NCI-H2107 treated with DMSO at 0.1 percent for 48 hours (cell line): ENCODE data around the gene R3HDM2.

ENCODE experiments used
- DNase-seq: peaks from one replicate; lab custom pipeline; 2025; ENCODE audit not compliant: unreplicated experiment; lab: John Stamatoyannopoulos, UW

The R3HDM2 gene

DNA sequence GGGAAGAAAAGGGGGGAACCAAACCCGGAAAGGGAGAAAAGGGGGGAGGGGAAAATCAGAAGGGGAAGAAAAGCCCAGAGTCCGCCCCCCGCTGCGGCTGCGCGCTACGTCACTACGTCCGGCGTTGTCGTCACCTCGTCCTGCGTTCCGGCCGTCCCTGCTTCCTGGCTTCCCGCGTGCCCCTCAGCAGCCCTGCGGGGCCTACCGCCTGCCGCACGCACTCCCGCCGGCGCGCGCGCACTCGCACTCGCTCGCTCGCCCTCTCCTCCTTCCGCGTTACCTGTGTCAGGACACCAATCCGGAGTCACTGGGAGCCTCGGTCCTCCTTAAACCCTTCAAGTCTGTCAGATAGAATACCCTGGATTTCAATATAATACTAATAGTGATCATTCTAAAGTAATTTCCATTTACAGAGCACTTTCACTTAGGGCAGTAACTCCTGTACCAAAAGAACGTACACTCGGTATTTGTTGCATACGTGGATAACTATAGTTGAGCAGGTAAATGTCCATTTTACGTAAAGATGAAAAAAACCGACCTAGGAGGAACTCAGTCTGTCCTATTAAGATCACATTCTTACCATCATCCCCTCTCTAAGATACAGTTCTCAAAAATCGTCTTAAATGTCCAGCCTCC, at the start of gene R3HDM2:
TSS of gene R3HDM2 (minus strand) at position 113 of the 636 bp plus-strand sequence. CDS start 120,615 bp downstream, outside the sequence.
- peak; percentile 96 for DNase-seq

DNA sequence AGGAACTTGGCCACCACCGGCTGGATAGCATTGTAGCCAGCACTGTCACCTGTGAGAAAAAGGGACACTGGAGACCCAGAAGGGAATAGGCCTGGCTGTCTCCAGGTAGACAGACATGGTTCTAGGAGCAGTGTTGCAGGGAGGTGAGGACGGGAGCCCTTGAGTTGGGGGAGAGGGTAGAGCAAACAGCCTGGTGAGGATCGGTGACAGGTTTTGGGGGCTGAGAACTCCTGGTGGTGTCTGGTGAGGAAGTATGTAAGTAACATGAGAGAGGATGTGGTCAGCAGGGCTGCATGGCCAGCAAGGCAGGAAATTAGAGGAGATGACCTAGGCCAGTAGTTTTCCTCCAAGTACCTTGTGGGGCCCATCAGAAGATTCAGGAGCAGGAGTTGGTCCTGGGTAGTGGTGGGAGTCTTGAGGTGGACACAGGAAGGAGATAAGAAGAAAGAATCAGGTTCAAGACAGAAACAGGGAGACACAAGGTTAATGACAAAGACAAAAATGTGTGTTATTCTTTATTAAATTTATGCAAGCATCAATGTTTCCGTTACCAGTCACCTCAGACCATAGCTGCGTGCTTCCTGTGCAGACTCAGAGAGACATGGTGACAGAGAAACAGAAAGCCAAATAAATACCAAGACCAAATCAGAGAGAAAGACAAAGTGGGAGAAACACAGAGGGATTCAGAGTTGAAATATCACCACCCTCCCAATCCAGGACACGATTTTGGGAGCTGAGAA, 48.7 kb upstream of the R3HDM2 start, which contains the start of gene ARHGAP9:
TSS of gene ARHGAP9 (minus strand) at position 491 of the 740 bp plus-strand sequence. CDS start at position 31, 460 bp downstream.
- no peak for DNase-seq

DNA sequence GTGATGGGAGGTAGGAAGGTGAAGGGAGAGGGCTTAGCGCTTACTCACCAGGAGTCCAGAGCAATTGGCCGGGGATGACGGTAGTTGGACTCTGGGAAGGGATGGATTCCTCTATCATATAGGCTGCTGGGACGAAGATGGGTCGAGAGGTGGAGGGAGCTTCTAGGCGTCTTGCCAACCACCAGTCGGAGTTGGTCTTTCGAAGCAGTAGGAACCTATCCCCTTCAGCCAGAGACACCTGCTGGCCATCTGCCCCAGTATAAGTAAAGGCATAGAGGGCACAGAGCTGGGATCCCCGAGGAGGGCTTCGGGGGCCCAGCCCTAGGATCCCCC, 48.2 kb upstream of the R3HDM2 start:
- DNase-seq = no peak

DNA sequence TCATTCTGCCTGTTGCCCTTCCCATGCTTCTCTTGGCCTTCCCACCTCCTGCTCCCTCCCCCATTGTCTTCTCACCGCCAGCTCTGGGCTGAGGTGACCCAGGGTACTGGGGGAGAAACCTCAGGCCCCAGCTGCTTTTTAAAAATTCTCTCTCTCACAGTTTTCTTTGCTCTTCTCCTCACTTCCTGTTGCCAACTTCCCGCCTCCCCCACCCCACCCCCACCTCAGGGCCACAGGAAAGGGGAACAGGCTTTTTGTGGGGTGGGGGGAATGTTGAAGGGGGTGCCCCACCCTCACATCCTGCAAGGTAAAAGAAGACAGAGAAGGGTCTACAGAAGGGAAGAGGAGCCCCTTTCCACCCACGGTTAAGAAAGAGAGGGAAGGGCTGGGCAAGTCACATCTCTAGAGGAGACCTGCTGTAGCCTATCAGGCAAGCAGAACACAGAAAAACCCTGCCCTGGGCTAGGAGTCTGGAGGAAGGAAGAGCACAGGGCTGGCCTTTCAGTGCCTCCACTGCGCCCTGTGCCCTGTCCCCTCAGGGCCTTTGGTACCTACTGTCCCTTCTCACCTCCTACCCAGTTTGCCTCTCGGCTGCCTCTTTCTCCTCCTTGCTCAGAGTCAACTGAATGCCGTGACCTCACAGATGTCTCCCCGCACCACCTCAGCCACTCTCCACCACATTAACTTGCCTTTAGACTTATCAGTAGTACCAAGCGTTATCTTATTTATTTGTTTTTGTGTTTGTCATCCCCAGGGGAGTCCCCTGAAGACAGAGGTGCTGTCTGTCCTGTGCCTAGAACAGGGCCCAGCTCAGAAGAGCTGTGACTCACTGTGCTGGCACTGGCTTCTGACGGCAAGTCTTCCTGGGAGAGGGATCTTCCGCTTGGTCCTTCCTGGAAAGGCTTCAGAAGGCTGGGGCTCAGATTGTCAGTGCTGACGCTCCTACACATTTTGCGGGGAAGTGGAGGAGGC, 47.2 kb upstream of the R3HDM2 start:
- DNase-seq = no peak

DNA sequence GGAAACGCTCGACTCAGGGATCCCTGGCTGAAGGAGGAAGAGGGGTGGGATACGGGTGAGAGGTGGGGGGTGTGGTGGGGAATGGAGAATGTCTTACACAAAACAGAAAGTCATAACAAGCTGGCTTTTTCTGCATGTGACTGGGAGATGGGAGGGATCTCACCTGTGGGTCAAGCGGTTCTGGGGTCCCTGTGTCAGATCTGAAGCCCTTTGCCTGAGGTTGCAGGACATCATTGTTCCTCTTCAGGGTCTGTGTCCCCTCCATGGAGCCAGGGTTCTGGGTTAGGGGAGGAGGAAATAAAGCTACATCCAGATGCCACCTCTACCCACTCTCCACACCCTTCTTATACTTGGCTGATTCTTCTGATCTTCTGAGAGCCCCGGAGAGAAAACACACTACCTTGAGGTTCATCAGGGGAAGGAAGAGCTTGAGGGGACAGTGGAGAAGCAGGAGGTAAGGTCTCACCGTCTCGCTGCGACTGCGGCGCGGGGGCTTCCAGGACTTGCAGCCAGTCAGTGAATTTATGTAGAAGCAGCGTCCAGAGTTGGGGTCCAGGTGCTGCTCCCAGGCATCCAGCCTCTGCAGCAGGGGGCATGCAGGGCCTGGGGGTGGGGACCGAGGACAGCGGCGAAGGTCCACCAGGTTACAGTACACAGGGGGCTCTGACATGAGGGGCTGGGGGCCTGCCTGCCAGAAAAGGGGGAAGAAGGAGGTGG, 46.3 kb upstream of the R3HDM2 start:
- no peak for DNase-seq

DNA sequence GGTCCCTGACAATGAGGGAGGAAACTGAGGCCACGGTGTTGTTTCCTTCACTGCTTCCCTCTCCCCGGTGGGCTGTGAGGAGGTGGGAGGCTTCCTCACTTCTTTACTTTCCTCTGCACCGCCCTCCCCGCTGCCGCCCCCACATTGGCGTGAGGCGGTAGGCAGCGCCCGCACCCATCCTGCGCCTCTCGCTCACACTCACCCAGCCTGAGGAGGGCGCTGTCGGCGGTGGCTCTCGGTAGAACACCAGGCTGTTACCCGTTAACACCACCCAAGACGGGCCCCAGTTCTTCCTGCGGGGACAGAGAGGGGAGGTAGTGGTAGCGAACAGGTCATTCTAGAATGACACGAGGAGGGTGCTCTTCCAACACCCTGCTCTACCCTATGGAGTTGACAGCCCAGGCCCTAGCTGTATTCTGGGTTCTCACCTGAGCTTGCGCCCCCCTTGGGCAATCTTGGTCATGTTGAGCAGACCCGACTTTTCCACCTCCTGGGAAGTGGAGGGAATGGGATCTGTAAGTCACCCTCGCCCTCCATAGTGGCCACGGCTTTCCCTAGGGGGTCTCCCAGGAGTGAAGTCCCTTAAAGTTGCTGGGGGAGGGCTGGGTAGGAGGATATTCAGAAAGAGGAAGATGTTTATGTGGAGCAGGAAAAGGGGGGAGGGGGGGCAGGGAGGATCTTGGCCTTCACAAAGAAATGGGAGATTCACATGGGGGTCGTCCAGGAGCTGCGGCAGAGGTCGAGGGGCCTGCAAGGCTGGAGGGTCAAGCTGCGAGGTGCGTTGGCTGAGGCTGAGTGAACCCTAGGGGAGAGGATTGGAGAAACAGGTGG, 45.5 kb upstream of the R3HDM2 start:
- DNase-seq = no peak

DNA sequence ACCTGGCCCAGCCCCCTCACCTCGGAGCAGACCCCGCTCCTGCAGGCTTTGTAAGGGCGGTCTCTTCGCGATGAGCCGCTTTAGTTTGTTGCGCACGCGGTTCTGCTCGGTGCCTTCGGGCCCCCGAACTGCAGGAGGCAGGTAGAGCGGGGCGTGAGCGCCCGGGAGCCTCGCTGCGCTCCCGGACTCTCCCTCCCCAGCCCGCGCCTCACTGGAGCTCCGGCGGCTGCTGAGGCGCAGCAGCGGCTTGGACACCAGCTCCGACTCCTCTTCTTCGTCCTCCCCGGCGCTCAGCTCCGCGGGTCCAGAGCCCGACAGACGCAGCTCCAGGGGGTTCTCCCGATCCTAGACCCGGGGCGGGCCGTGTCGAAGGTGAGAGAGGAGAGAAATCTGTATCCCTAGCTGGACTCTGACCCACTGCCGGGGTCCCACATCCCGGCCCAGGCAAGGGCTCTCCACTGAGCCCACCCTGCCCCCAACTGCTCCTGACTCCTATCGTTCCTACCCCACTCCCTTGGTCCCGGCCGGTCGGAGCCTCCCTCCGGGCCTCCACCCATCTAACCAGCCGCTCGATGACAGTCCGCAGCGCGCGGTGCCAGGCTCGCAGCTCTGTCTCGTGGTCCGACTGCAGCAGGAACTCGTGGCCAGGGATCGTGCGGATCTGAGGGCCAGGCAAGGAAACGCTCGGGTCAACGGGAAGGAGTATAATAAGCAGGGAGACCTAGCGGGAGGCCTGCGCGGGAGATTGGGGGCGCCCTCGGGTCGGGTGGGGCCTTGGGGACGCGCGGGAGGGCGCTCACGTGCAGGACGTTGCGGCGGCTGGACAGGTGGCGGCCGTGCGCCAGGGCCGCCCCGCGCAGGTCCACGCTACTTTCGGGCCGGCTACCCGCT, 44.7 kb upstream of the R3HDM2 start:
- no peak for DNase-seq

DNA sequence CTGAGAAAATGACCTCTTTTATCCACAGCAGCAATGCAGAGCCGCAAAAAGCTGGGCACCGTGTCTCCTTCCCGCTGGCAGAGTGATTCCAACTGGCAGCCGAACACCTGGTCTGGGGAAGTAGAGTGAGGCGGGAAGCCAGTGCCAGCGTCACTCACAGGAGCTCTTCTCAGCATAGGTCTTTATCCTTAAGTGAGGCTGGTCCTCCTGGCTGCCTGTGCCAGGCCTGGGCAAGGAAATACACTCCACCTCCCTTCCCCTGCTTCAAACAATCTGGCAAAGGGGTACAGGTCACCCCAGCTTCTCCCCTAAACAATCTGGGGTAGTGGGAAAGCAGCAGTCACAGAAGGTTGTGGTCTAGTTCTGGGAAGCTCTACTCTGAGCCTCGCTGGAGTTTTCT, 44.0 kb upstream of the R3HDM2 start:
- DNase-seq = peak; percentile 55

DNA sequence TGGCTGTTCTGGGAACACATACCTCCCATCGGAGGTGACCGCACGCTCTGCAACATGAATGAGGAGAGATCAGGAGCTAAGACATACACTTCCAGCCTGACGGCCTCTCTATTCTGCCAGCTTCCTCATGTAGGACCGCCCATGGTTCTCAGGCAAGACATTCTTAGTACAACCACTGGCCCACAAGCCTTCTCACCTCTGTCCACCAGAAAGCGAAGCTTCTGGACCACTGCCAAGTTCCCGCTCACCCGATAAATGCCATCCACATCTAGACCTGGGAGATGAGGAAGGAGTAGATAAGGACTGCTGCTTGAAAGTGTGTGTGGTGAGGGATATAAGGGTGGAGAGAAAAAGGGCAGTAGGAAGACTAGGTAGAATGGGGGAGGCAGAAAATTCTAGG, 43.6 kb upstream of the R3HDM2 start:
- DNase-seq = no peak

DNA sequence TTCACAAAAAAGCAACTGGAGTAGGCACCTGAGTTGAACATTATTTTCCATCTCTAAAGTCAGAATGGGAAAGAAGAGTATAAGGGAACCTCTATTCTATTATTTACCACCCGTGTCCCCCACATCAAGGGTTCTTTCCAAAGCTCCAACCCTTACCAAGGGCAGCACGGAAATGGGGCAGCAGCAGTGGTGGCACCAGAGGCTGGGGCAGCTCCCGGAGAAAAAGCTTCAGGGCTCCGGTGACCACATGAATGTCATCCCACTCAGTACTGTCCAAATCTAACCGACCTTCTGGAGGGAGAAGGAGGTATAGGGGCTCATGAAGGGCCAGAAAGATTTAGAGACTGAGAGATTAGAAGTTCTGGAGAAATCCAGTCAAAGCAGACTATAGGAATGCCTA, 43.0 kb upstream of the R3HDM2 start:
- DNase-seq = no peak

DNA sequence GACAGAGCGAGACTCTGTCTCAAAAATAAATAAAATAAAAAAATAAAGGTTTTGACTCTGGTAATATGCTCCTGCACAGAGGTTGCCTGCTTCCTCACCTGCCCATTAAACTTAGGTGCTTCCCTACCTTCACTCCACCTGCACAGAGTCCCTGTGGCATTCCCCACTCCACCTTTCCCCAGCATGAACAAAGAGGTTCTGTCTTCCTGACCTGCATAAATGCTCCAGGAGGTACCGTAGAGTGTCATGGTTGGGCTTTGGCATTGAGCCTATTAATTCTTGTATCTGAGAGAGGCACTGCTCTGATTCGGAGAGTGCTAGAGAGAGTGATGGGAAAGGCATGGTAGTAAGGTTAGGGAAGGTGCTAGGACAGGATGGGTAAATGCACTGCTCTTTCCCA, 42.5 kb upstream of the R3HDM2 start:
- DNase-seq = no peak

DNA sequence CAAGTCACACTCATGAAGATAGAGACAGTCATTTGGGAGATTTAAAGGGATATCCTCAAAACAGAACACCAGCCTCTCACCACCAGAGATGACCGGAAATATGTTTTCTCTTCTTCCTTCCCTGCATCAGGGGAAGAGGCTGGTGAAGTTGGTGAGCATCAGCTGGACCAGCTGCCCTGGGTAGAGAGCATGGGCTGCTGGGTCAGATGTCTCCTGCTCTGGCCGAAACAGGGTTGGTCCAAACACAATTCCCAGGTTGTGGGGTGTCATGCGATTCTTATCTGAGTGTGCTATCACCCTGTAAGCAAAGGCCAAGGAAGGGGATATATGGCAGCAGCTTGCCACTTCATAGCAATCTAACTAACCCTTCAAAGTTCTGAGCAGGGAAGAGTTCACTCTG, 41.5 kb upstream of the R3HDM2 start:
- DNase-seq = no peak

DNA sequence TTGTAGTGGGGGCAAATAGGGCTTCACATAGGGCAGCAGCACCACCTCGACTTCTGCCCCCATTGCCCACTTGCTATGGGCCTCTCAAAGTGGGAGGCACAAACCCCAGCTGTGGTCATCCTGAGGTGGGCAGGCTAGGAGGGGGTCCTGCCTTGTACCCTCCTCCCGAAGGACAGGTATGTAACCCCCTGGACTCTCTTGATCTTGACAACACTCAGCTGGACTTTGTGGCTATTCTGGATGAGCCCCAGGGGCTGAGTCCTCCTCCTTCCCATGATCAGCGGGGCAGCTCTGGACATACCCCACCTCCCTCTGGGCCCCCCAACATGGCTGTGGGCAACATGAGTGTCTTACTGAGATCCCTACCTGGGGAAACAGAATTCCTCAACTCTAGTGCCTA, 40.8 kb upstream of the R3HDM2 start:
- DNase-seq = no peak

DNA sequence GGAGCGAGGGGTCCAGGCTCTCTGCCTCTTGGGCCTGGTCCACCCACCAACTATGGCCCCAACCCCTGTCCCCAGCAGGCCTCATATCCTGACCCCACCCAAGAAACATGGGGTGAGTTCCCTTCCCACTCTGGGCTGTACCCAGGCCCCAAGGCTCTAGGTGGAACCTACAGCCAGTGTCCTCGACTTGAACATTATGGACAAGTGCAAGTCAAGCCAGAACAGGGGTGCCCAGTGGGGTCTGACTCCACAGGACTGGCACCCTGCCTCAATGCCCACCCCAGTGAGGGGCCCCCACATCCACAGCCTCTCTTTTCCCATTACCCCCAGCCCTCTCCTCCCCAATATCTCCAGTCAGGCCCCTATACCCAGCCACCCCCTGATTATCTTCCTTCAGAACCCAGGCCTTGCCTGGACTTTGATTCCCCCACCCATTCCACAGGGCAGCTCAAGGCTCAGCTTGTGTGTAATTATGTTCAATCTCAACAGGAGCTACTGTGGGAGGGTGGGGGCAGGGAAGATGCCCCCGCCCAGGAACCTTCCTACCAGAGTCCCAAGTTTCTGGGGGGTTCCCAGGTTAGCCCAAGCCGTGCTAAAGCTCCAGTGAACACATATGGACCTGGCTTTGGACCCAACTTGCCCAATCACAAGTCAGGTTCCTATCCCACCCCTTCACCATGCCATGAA, 40.3 kb upstream of the R3HDM2 start:
- DNase-seq = no peak

DNA sequence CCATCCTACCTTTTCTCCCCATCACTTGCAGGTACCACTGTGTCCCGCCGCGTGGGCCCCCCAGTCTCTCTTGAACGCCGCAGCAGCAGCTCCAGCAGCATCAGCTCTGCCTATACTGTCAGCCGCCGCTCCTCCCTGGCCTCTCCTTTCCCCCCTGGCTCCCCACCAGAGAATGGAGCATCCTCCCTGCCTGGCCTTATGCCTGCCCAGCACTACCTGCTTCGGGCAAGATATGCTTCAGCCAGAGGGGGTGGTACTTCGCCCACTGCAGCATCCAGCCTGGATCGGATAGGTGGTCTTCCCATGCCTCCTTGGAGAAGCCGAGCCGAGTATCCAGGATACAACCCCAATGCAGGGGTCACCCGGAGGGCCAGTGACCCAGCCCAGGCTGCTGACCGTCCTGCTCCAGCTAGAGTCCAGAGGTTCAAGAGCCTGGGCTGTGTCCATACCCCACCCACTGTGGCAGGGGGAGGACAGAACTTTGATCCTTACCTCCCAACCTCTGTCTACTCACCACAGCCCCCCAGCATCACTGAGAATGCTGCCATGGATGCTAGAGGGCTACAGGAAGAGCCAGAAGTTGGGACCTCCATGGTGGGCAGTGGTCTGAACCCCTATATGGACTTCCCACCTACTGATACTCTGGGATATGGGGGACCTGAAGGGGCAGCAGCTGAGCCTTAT, 39.6 kb upstream of the R3HDM2 start:
- no peak for DNase-seq

DNA sequence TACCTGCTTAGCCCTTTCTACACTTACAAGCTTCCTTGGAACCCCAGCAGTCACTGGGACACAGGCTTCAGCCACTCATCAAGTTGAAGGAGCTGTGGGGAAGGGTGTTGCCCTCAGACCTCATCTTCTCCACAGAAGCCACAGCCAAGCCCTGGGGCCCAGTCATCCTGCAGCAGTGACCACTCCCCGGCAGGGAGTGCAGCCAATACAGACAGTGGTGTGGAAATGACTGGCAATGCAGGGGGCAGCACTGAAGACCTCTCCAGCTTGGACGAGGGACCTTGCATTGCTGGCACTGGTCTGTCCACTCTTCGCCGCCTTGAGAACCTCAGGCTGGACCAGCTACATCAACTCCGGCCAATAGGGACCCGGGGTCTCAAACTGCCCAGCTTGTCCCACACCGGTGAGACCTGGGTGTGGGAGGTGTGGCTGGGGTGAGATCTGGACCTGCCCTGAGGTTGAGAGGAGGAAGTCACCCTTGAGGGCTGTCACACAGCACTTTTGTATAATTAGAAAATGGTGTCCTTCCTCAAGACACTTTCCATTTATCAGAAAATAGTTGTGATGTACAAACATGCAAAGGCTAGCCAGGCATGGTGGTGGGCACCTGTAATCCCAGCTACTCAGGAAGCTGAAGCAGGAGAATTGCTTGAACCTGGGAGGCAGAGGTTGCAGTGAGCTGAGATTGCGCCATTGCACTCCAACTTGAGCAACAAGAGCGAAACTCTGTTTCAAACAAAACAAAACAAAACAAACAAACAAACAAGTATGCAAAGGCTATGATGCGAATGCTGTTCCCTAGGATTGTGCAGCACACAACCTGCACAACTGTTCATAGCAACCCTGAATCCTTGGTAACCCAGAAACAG, 38.7 kb upstream of the R3HDM2 start:
- DNase-seq = no peak

DNA sequence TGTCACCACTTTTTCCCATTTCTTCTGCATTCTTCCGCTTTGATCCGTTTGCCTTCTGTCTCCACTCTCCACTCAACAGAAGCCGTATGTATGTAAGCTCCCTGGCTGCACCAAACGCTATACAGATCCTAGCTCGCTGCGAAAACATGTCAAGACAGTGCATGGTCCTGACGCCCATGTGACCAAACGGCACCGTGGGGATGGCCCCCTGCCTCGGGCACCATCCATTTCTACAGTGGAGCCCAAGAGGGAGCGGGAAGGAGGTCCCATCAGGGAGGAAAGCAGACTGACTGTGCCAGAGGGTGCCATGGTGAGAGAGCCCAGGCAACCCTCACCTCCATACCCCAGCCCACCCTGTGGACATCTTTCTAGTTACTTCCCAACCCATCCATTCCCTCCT, 37.1 kb upstream of the R3HDM2 start:
- DNase-seq = no peak
